Glutamatergic neuron (in vitro differentiated cells): ENCODE results near the gene INTS11. TPM values are rescaled to one million over a fixed set of nuclear protein-coding genes. Genes with fewer than 3 reads are reported as not detected.
A peak's percentile ranks its signal among the peaks of the same experiment; 100 is the strongest.

Source experiments
- DNase-seq: peaks from one replicate; pipeline ENCODE4 v3.0.0; 2022
- H3K27ac Mint-ChIP-seq: one replicate; pipeline ENCODE4 v1.8.0; 2020; ENCODE audit warnings: mild to moderate bottlenecking, mixed read lengths, inconsistent platforms; ENCODE audit not compliant: unreplicated experiment
- H3K27me3 Mint-ChIP-seq: one replicate; pipeline ENCODE4 v1.8.0; 2020; ENCODE audit warnings: mild to moderate bottlenecking, moderate library complexity, mixed read lengths, inconsistent platforms; ENCODE audit not compliant: unreplicated experiment
- H3K36me3 Mint-ChIP-seq: one replicate; pipeline ENCODE4 v1.8.0; 2020; ENCODE audit warnings: mild to moderate bottlenecking, mixed read lengths, inconsistent platforms; ENCODE audit not compliant: unreplicated experiment
- H3K4me1 Mint-ChIP-seq: one replicate; pipeline ENCODE4 v1.8.0; 2020; ENCODE audit warnings: mild to moderate bottlenecking, low read depth, mixed read lengths, inconsistent platforms; ENCODE audit not compliant: unreplicated experiment
- H3K4me3 Mint-ChIP-seq: one replicate; pipeline ENCODE4 v1.8.0; 2020; ENCODE audit warnings: mild to moderate bottlenecking, mixed read lengths, inconsistent platforms; ENCODE audit not compliant: unreplicated experiment
- H3K9me3 Mint-ChIP-seq: one replicate; pipeline ENCODE4 v1.8.0; 2020; ENCODE audit warnings: mild to moderate bottlenecking, moderate library complexity, mixed read lengths, inconsistent platforms; ENCODE audit not compliant: unreplicated experiment
- CTCF ChIP-seq: fragments of 200-600 bp; sonication (generic); IDR thresholded peaks from one replicate; pipeline ENCODE4 v1.5.0; 2021; ENCODE audit not compliant: partially characterized antibody, unreplicated experiment
- total RNA-seq: library from RNA; stranded (reverse); fragmentation: NEBNext Ultra II Directional; extraction: Animal tissue kit (Norgen Biotek cat#: 25700); gene quantifications from one replicate; pipeline ENCODE4 v1.2.1, GENCODE V29; 2021; ENCODE audit not compliant: unreplicated experiment

The INTS11 gene
- total RNA-seq, 1 donor from 2014 or later, result 147 TPM

GRCh38 chr1:1342584-1343115 is 18.2 kb upstream of the INTS11 start:
- DNase-seq, result no peak
- Mint-ChIP-seq H3K9me3 (peaks cover 9% of the 10 kb centered on the region), H3K36me3 (no peaks in the 10 kb centered on the region)

GRCh38 chr1:1342061-1342562 is 17.7 kb upstream of the INTS11 start:
- Mint-ChIP-seq H3K36me3 (no peaks in the 10 kb centered on the region), H3K4me1 (peaks cover 5% of the 10 kb centered on the region), H3K4me3 (no peak overlapping the region), H3K27me3 (peaks cover 13% of the 10 kb centered on the region), H3K9me3 (peaks cover 9% of the 10 kb centered on the region), H3K27ac (no peak overlapping the region)
- no peak for TF ChIP-seq CTCF
- no peak for DNase-seq

More at GRCh38 chr1:1342584-1343115, 18.2 kb upstream of the INTS11 start:
- Mint-ChIP-seq H3K27ac (no peak overlapping the region), H3K4me3 (no peak overlapping the region), H3K27me3 (peaks cover 15% of the 10 kb centered on the region), H3K4me1 (peaks cover 8% of the 10 kb centered on the region)
- no peak for TF ChIP-seq CTCF

- Mint-ChIP-seq H3K36me3 (no peaks in the 10 kb centered on the region), H3K9me3 (peaks cover 9% of the 10 kb centered on the region), H3K27me3 (peaks cover 11% of the 10 kb centered on the region), H3K4me1 (no peaks in the 10 kb centered on the region), H3K4me3 (no peak overlapping the region), H3K27ac (peak overlapping the region; percentile 62)
- DNase-seq, result no peak
- no peak for TF ChIP-seq CTCF
Observed at GRCh38 chr1:1341549-1342021, 17.1 kb upstream of the INTS11 start.

- H3K9me3 Mint-ChIP-seq, result peaks cover 9% of the 10 kb centered on the region
- H3K4me1 Mint-ChIP-seq, result no peaks in the 10 kb centered on the region
- H3K27ac Mint-ChIP-seq, result peak overlapping the region; percentile 62
- peaks cover 11% of the 10 kb centered on the region for H3K27me3 Mint-ChIP-seq
- no peaks in the 10 kb centered on the region for H3K36me3 Mint-ChIP-seq
- TF ChIP-seq CTCF, result no peak
- H3K4me3 Mint-ChIP-seq, result no peak overlapping the region
- no peak for DNase-seq
Observed at GRCh38 chr1:1340791-1341548, 16.5 kb upstream of the INTS11 start.

GRCh38 chr1:1340185-1340584 is 15.7 kb upstream of the INTS11 start:
- H3K27me3 Mint-ChIP-seq, result peaks cover 11% of the 10 kb centered on the region
- no peaks in the 10 kb centered on the region for H3K36me3 Mint-ChIP-seq
- no peak for DNase-seq
- no peak for TF ChIP-seq CTCF
- no peaks in the 10 kb centered on the region for H3K4me1 Mint-ChIP-seq
- no peak overlapping the region for H3K4me3 Mint-ChIP-seq
- peaks cover 9% of the 10 kb centered on the region for H3K9me3 Mint-ChIP-seq
- no peak overlapping the region for H3K27ac Mint-ChIP-seq
